Activated CD8-positive, alpha-beta memory T cell treated with anti-CD3 and anti-CD28 coated beads for 1 hour (primary cell): ENCODE results near the gene GABRR1.
"Not testable (repeated sequence)": the region's sequence is repeated elsewhere in the genome, so short reads cannot be mapped to it uniquely, and the experiment has no call there.

Experiments
- DNase-seq, 2 donors: peaks; one replicate each; pipeline ENCODE4 v3.0.0-alpha.2; 2020; ENCODE audit warnings: low read depth in 1 of 2; ENCODE audit errors: extremely low read depth in 1 of 2

Gene GABRR1

DNA sequence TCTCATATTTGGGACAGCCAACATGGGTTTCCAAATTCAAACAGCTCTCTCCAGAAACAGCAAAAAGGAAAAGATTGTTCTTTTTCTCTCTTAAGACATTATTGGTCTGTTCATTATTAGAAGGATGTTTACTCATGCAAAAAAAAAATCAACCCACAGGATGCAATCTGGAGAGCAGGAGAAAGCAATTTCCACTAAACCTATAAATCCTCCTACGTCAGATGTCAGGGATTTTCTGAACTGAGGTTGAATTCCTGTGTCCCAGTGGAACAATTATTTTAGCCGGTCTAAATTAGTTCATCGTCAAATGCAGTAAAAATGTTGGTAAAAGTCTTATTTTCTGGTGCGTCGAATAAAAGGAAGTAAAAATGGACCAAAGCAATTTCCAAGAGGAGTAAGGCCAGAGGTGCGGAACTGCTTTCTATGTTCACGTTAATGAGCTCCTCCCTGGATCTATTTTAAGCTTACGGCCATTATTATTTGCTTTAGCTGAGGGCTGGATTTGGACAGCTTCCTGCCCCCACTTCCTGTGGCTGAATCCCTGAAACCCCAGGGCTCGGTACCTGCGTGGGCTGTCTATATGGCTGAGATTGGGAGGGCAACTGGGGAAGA lies at the start of gene GABRR1:
TSS of gene GABRR1 (minus strand) at position 60 of the 612 bp plus-strand sequence. CDS start at position 24, 36 bp downstream.
- no peak for DNase-seq

DNA sequence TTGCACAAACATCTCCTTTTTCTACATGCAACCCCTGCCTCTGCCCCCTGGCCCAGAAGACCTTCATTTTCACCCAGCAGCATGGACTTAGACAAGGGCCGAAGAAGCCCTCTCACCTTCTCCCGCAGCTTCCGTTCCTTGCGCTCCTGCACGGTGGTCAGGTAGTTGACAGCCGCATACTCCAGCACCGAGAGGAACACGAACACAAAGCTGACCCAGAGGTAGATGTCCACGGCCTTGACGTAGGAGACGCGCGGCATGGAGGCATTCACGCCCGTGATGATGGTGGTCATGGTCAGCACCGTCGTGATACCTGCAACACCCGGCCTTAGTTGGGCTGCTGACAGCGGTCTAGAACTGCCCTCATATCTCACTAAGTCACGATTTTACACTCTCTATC lies 47.1 kb upstream of the GABRR1 start:
- DNase-seq, result no peak

DNA sequence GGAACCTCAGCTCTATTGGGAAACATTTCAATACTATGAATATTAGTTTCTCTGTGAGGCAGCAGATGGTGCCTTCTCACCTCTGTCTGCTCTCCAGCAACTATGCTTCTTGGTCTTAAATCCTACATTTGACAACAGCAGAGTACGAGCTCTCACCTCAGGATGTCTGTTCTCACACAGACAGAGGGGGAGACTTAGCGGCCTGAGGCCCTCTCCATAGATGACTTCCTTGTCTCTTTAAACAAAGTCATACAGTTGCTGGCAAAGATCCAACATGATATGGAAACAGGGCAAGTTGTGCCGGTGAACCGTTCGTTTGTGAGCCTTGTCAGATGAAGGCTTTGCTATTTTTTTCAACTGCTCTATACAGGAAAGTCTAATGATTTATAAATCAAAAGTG lies 43.7 kb upstream of the GABRR1 start:
- DNase-seq, result no peak

DNA sequence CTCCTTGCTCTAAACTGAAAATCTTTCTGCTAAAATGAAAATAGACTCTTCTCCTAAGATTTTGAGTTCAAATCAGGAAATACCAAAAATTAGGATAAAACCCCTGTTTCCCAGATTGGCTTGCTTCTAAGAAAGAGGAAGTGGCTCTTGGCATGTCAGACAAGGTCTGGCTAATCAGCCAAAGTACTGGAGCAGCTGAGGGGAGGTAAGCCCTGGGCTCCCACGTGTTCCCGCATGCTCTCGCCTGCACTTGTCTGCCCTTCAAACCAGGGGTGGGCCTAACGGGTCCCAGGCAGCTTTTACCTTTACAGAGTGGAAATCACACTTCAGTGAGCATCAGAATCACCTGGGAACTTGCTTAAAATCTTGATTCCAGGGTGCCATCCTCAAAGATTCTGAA lies 43.2 kb upstream of the GABRR1 start:
- DNase-seq, result no peak

DNA sequence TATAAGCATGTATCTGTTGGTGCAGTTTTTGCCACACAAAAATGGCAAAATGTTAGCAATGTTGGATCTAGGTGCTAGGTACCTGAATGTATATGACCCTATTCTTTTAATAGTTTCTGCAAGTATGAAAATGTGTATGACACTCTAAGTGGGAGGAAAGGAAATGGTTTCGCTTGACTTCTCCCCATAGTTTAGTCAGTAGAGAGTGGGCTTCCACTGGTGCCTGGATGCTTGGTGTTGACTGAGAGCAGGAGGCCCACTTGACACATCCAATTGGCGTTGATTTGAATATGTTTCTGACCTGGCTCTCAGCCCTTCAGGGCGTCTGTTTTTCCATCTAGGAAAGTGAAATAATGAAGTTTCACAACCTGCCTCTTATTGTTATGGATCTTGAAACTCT lies 41.8 kb upstream of the GABRR1 start:
- no peak for DNase-seq

DNA sequence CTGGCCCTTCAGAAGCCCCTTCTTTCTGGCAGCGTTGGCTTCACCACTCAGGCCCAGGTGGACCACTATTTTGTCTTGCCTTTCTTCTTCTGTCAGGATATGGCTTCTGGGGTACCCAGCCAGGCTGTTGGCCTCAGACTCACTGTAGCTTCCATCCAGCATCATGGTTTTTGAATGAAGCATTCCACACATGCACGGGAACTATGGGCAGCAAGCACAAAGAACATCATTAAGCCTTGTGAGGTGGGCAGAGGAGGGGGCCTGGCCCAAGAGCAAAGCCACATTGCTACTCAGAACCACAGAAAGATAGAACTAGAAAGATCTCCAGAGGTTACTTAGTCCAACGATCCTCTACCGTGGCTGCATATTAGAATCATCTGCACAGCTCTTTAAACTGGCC lies 40.6 kb upstream of the GABRR1 start:
- DNase-seq, result no peak

DNA sequence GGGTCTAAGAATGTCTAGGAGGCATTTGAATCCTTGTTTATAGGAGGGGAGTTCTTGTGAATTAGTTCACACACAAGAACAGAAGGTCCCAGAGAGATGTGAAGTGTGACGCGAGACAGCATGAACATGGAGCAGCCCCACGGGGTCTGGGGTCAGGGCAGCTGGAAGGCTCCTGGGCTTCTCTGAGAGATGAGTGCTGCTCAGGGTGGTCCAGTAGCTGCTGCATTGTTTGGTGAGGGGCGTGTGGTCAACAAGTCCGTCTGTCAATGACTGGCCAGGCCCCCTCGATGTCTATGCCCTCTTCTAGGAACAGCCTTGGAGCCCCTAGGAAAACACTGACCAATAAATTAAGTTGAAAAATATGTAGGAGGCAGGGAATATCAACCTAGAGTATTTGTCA lies 40.2 kb upstream of the GABRR1 start:
- DNase-seq, result no peak

DNA sequence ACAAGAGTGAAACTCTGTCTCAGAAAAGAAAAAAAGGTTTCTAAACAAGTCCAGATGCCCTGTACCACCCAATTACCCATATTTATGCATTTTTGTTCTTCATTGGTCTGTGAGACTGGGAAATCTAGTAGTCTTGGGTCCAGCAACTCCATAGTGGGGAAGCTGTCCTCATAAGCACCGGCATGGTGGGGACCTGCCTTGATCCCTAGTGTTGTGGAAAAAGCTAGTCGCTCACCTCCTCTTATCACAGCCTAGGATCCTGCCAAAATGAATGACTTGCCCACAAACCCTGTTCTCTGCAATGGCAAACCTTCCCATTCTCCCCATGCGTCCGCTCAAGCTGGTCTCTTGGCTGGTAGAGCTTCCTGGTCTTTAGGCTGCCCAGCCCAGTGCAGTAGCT lies 38.3 kb upstream of the GABRR1 start:
- DNase-seq, result no peak

DNA sequence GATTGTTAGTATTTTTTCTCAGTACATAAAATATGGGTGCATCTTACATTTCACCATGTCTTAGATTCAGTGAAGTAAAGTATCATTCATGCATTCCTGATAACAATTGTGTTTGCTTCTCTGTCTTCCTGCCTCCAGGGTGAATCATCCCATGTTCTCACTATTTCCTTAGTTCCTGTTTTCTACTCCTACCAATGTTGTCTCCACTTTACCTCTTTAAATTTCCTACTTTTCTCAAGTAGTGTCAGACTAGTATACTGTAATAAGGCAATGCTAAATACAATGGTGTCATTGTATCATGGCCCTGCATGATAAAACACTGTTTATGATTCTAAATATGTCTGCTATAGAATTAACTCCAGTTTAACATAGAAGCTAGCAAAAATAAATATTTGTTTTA lies 37.4 kb upstream of the GABRR1 start:
- DNase-seq, result no peak

DNA sequence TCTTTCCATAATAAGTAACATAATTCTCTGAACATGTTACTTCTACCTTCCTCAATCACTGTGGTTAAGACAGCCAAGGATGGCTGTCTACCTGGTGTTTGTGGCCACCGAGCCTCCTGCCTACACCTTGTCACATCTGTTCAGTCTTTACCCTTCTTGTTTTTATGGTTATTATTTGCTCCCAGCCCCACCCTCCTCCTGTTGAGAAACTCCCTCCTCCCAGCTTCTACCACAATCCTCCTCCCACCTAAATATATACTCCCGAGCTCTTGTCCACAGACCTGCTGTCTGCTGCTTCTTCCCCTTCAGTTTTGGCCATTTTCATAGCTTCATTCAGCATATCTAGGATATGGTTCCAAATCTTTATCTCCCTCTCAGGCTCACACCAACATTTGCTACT lies 35.7 kb upstream of the GABRR1 start:
- DNase-seq, result no peak

DNA sequence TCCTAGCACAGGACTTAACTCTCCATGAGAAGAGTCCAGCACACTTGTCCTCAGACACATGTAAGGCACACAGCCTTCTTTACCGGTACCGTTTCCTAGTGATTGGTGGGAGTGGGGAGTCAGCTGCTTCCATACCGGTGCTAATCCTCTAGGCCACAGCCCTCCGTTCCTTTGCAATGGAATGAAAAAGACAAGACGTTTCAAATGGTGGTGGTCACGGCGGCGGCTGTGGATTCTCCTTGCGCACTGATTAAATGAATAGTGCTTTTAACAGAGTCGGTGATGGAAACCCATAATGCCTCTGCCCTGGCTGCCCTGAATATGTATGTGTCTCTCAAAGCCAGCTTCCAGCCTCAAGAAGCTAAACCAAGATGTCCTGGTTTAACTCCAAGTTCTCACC lies 34.8 kb upstream of the GABRR1 start:
- DNase-seq, result no peak

DNA sequence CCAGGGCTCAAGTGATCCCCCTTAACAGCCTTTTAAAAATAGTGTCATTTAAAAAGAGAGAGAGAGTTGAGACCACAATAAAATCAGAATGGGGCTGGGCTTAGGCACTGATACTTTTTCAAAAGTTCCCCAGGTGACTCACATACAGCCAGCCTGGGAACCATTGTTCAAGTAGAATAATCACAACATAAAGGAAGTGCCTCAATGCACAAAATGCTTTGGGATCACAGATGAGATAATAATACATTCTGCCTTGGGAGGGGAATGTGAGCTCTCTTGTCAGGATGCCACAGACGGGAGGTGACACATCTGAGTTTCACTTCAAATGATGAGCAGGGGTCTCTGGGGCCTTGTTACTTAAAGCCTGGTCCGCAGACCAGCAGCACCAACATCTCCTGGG lies 34.0 kb upstream of the GABRR1 start:
- no peak for DNase-seq

DNA sequence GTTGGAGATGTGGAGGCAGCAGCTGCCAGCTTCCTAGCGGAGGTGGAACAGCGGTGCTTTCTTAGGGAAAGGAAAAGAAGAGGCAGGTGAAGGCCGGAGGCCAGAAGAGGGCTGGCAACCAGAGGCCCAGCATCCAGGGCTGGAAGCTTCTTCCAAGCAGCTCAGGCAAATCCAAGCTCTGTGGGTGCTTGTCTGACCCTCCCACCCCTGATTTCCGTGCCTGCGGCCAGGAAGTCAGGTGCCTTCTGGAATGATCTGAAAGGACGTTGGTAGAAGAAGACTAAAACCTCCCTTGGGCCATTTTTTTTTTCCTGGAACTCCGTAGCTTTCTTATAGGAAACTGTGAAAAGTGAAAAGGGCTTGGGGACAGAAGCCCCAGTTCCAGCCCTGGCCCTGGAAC lies 33.1 kb upstream of the GABRR1 start:
- DNase-seq, result no peak

DNA sequence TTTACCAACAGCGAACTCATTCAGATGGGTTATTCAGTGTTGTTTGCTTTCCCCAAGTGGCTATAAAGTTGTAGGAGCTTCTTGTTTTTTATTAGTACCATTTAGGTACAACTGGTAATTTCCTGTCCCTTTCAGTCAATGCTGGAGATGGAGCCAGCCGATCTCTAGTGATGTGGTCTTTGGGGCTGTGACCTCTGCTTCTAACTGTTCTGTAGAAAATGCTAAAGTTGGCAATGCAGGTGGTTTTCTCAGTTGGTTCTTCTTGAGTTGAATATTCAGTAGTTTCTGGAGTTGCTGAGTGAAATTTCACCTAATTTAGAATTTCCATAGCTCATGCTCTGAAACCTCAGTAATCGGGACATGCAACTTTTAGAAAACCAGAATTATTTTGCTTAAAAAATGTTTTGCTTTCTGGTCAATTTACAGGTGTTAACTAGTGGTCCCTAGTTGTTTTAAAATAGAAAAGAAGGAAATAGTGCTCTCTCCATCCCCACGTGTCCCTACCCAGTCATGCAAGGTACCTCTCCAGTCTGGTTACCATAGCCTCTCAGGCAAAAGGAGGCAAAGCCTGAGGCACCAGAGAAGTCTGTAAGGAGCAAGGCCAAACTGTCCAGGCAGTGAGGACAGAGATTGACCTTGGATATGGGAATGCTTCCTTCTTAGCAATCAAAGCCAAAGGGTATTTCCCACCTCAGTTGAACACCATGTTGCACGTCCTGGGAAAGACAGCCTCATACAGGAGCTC lies 27.3 kb upstream of the GABRR1 start:
- DNase-seq, result no peak

DNA sequence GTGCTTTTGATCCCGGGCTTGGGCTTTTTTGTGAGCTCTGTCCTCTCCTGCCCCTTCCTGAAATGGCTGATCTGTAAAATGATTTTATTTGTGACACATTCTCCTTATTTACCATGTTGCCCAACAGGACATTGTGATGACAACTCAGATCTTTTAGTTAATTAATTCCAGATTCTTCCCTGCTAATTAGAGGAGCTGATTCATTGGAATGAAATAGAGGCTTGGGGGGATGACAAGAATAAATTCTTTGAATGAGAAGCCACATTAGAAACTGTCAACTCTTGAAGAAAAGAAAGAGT lies 26.1 kb upstream of the GABRR1 start:
- no peak for DNase-seq

DNA sequence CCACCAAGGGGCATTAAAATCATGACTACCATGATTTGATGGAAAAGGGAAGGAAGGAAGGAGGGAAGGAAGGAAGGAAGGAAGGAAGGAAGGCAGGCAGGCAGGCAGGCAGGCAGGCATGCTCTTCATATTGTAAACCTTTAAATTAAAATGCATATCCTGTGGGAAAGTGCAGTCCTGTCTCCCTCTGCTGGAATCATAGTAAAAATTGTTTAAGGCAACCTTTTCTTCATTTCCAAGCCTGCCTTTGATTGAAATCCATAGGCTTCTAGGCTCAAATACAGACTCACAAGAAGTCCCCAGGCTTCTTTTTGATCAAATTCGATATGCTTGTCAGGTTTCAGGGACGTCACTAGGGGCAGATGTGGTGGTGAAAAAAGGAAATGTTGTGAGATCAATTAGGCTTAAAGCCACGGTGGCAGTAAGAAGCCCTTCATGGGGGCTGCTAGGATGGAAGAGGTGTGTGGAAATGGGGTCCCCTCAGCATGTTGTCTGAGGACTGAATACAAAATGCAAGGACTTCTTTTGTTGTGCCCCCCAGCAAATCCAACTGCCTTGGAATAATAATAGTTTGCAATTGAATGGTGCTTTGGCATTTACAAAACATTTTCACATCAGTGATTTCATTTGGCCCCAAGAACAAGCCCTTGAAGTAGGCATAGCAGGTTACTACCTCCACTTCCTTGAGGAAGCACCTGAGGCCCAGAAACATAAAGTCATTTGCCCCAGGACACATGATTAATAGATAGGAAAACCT lies 25.6 kb upstream of the GABRR1 start:
- DNase-seq, result no peak

DNA sequence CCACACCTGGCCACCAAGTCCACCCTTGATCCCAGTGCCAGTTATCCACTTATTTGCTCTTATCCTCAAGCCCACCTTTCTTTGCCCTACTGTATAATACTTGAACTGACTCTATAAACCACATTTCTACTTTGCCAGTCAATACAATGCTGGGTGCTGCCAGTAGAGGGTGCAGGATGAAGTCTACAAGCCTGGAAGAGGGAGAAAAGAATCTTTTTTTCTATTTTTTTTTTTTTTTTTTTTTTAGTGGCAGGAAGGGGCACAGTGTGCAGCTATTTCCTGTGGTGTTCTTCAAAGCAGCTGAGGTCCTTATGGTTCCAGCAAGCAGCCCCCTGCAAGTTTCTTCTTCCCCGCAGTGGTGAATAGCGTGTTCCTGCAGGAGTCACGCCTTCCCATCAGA lies 22.2 kb upstream of the GABRR1 start:
- DNase-seq, result no peak

DNA sequence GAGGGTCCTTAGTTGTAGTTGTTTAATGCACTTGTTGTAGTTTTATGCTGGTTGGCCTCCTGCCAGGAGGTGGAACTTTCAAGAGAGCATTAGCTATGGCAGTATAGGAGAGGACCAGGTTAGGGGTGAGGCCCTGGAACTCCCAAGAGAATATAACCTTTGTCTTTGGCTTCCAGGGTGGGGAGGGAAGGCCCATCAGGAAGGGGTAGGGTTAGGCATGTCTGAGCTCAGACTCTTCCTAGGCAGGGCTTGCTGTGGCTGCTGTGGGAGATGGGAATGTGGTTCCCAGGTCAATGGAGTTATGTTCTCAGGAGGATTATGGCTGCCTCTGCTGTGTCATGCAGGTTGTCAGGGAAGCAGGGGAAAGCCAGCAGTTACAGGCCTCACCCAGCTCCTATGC lies 20.0 kb upstream of the GABRR1 start:
- no peak for DNase-seq

DNA sequence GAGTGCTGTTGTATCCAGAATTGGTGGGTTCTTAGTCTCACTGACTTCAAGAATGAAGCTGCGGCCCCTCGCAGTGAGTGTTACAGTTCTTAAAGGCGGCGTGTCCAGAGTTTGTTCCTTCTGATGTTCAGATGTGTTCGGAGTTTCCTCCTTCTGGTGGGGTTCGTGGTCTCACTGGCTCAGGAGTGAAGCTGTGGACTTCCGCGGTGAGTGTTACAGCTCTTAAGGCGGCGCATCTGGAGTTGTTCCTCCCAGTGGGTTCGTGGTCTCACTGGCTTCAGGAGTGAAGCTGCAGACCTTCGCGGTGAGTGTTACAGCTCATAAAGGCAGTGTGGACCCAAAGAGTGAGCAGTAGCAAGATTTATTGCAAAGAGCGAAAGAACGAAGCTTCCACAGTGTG lies 16.4 kb upstream of the GABRR1 start:
- not testable (repeated sequence) for DNase-seq

DNA sequence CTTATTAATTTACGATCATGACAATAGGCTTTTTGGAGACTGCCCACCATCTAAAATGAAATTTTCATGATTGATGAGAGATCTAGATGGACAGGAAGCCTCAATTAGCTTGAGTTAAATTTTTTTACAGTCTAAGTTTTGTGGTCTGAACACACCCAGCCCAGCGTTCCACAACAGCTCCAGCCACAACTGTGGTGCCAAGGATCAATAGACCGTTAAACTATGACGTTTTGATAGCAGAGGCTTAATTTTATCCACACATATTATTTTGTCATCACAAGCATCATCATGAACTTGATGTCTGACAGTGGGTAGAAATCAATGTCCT lies 5.5 kb upstream of the GABRR1 start:
- no peak for DNase-seq

DNA sequence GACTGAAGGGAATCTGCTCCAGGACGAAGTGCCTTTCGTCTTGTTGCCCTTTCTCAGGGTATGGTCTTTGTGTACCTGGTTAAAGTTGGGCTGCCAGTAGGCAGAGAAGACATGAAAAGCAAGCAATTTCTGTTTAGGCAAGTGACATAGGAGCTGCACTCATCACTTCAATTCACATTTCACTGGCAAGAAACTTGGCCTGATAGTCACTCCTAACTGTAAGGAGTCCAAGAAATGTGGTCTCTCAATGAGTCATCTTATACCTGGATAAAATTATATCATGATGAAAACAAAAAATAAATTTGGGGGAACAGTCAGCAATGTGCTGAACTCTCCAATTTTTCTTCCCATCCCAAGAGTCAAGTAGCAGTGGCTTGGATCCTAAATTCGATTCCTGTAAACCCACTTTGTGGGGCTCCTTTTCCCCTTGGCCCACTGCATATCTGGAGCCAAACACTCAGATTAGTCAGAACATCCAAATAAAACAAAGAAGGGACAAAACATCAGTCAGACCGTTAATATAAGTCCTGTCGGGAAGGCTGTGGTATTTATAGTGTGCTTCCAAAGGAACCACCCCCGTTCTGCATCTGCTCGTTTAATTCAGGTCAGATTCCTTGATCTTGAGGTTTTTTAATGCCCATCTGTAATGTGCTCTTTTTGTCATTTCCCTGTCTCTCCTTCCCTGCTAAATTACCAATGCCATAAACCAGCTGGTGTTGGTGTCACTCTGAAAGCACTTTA lies 5.0 kb upstream of the GABRR1 start:
- no peak for DNase-seq

DNA sequence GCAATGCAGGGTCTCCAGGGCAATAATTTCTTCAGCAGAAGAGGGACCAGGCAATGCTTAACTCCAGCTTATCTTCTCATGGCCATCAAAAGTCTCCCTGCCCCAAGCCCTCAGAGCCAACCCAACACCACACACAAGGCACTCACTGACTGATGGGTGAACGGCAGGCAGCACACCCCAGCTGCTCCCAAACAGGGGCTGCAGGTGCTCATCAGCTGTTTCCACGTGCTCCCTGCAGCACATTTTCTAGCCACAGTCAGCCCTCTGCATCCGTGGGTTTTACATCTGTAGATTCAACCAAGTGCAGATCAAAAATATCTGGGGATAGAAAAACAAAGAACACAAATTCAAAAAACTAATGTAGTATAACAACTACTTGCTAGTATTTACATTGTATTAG lies 4.0 kb upstream of the GABRR1 start:
- DNase-seq, result no peak
